Astrocyte of the hippocampus (primary cell): Measurements from ENCODE around the gene AHSP.
"Not testable (repeated sequence)": the region's sequence is repeated elsewhere in the genome, so short reads cannot be mapped to it uniquely, and the experiment has no call there.

Experiments used
- DNase-seq: peaks from one replicate; pipeline ENCODE4 v3.0.0; 2011; ENCODE audit warnings: low read depth, low spot score

The AHSP gene

GRCh38 chr16:31531096-31531495, 3.4 kb downstream of the AHSP start:
- DNase-seq = no peak

GRCh38 chr16:31532120-31532519, 4.4 kb downstream of the AHSP start:
- DNase-seq = no peak

- no peak for DNase-seq
Observed at GRCh38 chr16:31532896-31533295, 5.2 kb downstream of the AHSP start.

- no peak for DNase-seq
Observed at GRCh38 chr16:31535737-31536136, 8.0 kb downstream of the AHSP start.

- DNase-seq = no peak
Observed at GRCh38 chr16:31536804-31537361, 9.2 kb downstream of the AHSP start.

- peak; percentile 62 for DNase-seq
Observed at GRCh38 chr16:31537362-31538242, 9.9 kb downstream of the AHSP start.

GRCh38 chr16:31538243-31538598, 10.5 kb downstream of the AHSP start:
- not testable (repeated sequence) for DNase-seq

GRCh38 chr16:31539762-31540161, 12.1 kb downstream of the AHSP start:
- not testable (repeated sequence) for DNase-seq

GRCh38 chr16:31542763-31543162, 15.1 kb downstream of the AHSP start:
- no peak for DNase-seq

- no peak for DNase-seq
Observed at GRCh38 chr16:31561426-31562233, 33.9 kb downstream of the AHSP start.

GRCh38 chr16:31568577-31569359, 41.1 kb downstream of the AHSP start:
- peak; percentile 42 for DNase-seq

- DNase-seq = peak; percentile 18
Observed at GRCh38 chr16:31569360-31569717, 41.6 kb downstream of the AHSP start.

GRCh38 chr16:31572821-31573220, 45.1 kb downstream of the AHSP start:
- DNase-seq = no peak

- not testable (repeated sequence) for DNase-seq
Observed at GRCh38 chr16:31574159-31574558, 46.5 kb downstream of the AHSP start.

GRCh38 chr16:31577411-31577810, 49.7 kb downstream of the AHSP start:
- DNase-seq = no peak
